Esophagus (tissue), 2 donors: ENCODE results near the gene LINS1. TPM values are rescaled to one million over a fixed set of nuclear protein-coding genes. Genes with fewer than 3 reads are reported as not detected.

Experiments
- H3K27ac ChIP-seq, 2 donors: one replicate each; pipeline ENCODE4 v1.5.1; 2013; ENCODE audit warnings: low read depth in 2 of 2, mild to moderate bottlenecking in 2 of 2, inconsistent platforms in 1 of 2, low read length in 1 of 2, moderate library complexity in 1 of 2
- H3K27me3 ChIP-seq, 2 donors: one replicate each; pipeline ENCODE4 v1.6.1; 2013; ENCODE audit warnings: low read length in 2 of 2, control low read depth in 1 of 2, mild to moderate bottlenecking in 1 of 2; ENCODE audit not compliant: insufficient read depth in 2 of 2, control insufficient read depth in 1 of 2
- H3K36me3 ChIP-seq, 2 donors: one replicate each; pipeline ENCODE4 v1.6.1; 2013; ENCODE audit warnings: low read length in 1 of 2; ENCODE audit not compliant: control insufficient read depth in 2 of 2, insufficient read depth in 2 of 2
- H3K4me1 ChIP-seq, 2 donors: one replicate each; pipeline ENCODE4 v1.6.1; 2013; ENCODE audit warnings: low read length in 1 of 2; ENCODE audit not compliant: control insufficient read depth in 2 of 2, insufficient read depth in 2 of 2
- H3K4me3 ChIP-seq, 2 donors: one replicate each; pipeline ENCODE4 v1.5.1; 2013; ENCODE audit warnings: low read length in 2 of 2, mild to moderate bottlenecking in 2 of 2, low read depth in 1 of 2, moderate library complexity in 1 of 2
- H3K9me3 ChIP-seq, 2 donors: one replicate each; pipeline ENCODE4 v1.6.1; 2013; ENCODE audit warnings: mild to moderate bottlenecking in 2 of 2, low read depth in 1 of 2, low read length in 1 of 2, moderate library complexity in 1 of 2; ENCODE audit not compliant: control insufficient read depth in 2 of 2, insufficient read depth in 1 of 2
- WGBS, 2 donors: extraction: QIAGEN DNeasy Blood & Tissue Kit; methylation state at CpG; one replicate each; pipeline ENCODE4 v1.1.7; 2013; 5-methylcytosine and 5-hydroxymethylcytosine counted together
- polyA plus RNA-seq, 2 donors: library from polyadenylated mRNA; stranded (reverse); fragments of 200-250 nt; gene quantifications; one replicate each; pipeline ENCODE4 v1.2.3, GENCODE V29; 2013
- donor health status: healthy with polysubstance abuse.
- donor health status: Bipolar disorder and iron deficiency.

The LINS1 gene
- 10 to 100 TPM in 1 of 2 donors, 1 to 10 TPM in 1; 5.9 to 10.6 TPM for polyA plus RNA-seq

- WGBS, 2 donors = 1% methylated on average over 50 to 51 of the region's 51 CpGs
- peak within 1 kb of the TSS; percentile 92 for H3K4me3 ChIP-seq
- H3K27me3 ChIP-seq = no peaks in the 10 kb centered on the region
- H3K9me3 ChIP-seq = no peaks in the 10 kb centered on the region
- peaks cover 2 to 6% of the 10 kb centered on the region in 2 donors for H3K4me1 ChIP-seq
- peak within 1 kb of the TSS; percentile 81 to 89 for H3K27ac ChIP-seq
- no peaks in the 10 kb centered on the region for H3K36me3 ChIP-seq
Observed at GRCh38 chr15:100602064-100602822, at the start of gene LINS1, which contains the start of gene ASB7. TSS of gene LINS1 (minus strand) at chr15:100602184. CDS start at chr15:100580842, 21,342 bp downstream. TSS of gene ASB7 (plus strand) at chr15:100602589. CDS start at chr15:100612217, 9,628 bp downstream.

- Histone ChIP-seq H3K4me1 (no peaks in the 10 kb centered on the region), H3K27me3 (no peaks in the 10 kb centered on the region), H3K27ac (no peak overlapping the region), H3K36me3 (peaks cover 0 to 5% of the 10 kb centered on the region in 2 donors), H3K4me3 (no peak overlapping the region), H3K9me3 (no peaks in the 10 kb centered on the region)
- WGBS, 2 donors = 76 to 84% methylated on average over 5 of the region's 5 CpGs
Observed at GRCh38 chr15:100651253-100651652, 49.3 kb upstream of the LINS1 start.

DNA sequence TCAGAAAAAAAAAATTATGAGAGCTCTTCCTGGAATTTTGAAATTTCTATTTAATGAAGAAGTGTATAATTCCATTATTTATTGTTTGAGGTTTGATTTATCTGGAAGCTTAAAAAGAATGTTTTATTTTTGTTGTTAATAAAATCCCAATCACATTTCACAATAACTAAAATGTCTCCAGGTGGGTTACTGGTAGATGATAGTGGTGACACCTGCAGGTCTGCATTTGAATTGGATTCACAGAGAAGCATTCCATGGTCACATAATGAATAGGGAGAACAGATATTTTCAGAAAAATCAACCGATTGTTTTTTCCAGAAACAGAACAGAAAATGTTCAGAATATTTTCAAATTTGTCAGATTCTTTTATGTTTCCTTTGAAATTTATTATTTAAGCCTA lies 48.7 kb upstream of the LINS1 start:
- no peaks in the 10 kb centered on the region for H3K27me3 ChIP-seq
- 64 to 79% methylated on average over 1 of the region's 1 CpG for WGBS, 2 donors
- H3K9me3 ChIP-seq = no peaks in the 10 kb centered on the region
- H3K4me1 ChIP-seq = no peaks in the 10 kb centered on the region
- H3K36me3 ChIP-seq = peaks cover 0 to 5% of the 10 kb centered on the region in 2 donors
- no peak overlapping the region for H3K4me3 ChIP-seq
- H3K27ac ChIP-seq = no peak overlapping the region

DNA sequence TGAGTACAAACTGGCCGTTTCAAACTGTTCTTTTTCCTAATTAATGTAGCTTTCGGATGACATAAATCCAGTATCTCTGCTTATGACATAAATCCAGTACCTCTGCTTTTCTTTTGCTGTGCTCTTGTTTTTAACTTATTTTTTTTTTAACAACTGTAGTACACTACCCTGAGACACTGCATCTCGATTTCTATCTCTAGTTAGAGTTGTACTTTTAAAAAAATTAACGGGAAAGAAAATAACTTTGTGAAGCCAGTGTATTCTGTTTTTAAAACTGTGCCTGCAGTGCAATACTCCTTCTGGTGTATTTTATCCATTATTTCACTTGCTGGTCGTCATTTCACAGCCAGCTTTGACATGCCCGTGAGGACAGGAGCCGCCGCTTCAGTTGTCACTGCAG lies 47.0 kb upstream of the LINS1 start:
- Histone ChIP-seq H3K4me1 (no peaks in the 10 kb centered on the region), H3K36me3 (peaks cover 0 to 5% of the 10 kb centered on the region in 2 donors)

GRCh38 chr15:100645671-100646070 lies 43.7 kb upstream of the LINS1 start:
- H3K27me3 ChIP-seq = no peaks in the 10 kb centered on the region

More for the DNA sequence above, 47.0 kb upstream of the LINS1 start:
- WGBS, 2 donors = 90% methylated on average over 8 of the region's 8 CpGs
- Histone ChIP-seq H3K9me3 (no peaks in the 10 kb centered on the region), H3K27ac (no peak overlapping the region), H3K27me3 (no peaks in the 10 kb centered on the region), H3K4me3 (no peak overlapping the region)

DNA sequence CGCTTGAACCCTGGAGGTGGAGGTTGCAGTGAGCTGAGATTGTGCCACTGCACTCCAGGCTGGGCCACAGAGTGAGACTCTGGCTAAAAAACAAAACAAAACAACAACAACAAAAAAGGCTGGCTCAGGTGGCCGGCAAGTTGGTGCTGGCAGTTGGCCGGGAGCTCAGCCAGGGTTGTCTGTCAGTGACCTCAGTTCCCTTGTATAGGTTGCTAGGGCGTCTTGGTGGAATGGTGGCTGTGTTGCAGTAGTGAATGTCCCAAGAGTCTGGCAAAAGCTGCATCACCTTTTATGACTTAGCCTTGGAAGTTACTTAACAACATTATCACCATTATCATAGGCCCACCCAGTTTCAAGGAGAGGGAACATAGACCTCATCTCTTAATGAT lies 41.0 kb upstream of the LINS1 start:
- H3K36me3 ChIP-seq = no peaks in the 10 kb centered on the region
- 79 to 96% methylated on average over 4 of the region's 4 CpGs for WGBS, 2 donors
- no peaks in the 10 kb centered on the region for H3K4me1 ChIP-seq
- H3K27me3 ChIP-seq = no peaks in the 10 kb centered on the region
- H3K27ac ChIP-seq = no peak overlapping the region
- no peak overlapping the region for H3K4me3 ChIP-seq
- no peaks in the 10 kb centered on the region for H3K9me3 ChIP-seq

More at GRCh38 chr15:100645671-100646070, 43.7 kb upstream of the LINS1 start:
- H3K36me3 ChIP-seq = no peaks in the 10 kb centered on the region
- no peaks in the 10 kb centered on the region for H3K4me1 ChIP-seq
- no peak overlapping the region for H3K4me3 ChIP-seq
- no peaks in the 10 kb centered on the region for H3K9me3 ChIP-seq
- 87 to 95% methylated on average over 5 of the region's 5 CpGs for WGBS, 2 donors
- no peak overlapping the region for H3K27ac ChIP-seq

- Histone ChIP-seq H3K4me1 (no peaks in the 10 kb centered on the region), H3K4me3 (no peak overlapping the region), H3K27ac (no peak overlapping the region), H3K9me3 (no peaks in the 10 kb centered on the region), H3K27me3 (no peaks in the 10 kb centered on the region), H3K36me3 (no peaks in the 10 kb centered on the region)
- 86 to 88% methylated on average over 9 of the region's 9 CpGs for WGBS, 2 donors
Observed at GRCh38 chr15:100642213-100642949, 40.4 kb upstream of the LINS1 start.

DNA sequence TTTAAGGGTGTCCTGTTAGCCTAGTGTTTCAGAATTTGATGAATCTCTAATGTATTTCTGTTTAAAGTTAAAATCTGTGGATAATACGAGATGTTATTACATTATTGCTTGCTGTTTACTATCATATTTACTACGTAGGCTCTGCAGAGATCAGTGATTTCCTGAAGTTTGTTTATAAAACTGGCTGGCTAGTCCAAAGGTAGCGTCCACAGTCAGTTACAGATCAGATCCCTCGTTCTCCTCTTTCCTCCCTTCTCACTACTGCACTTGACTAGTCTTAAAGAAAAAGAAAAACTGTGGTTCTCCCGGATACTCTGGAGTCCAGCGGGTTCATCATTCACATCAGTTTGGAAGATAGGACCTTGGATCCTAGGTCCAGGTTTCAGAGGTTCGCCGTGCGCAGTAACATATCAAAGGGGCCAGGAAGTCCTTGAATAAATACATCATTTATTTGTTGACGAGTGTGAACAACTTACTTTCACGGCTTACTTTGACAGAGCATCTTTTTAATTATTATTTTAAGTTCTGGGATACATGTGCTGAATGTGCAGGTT lies 36.3 kb upstream of the LINS1 start:
- peaks cover 0 to 4% of the 10 kb centered on the region in 2 donors for H3K4me1 ChIP-seq
- no peaks in the 10 kb centered on the region for H3K27me3 ChIP-seq
- no peaks in the 10 kb centered on the region for H3K9me3 ChIP-seq
- H3K36me3 ChIP-seq = no peaks in the 10 kb centered on the region
- H3K4me3 ChIP-seq = no peak overlapping the region
- H3K27ac ChIP-seq = no peak overlapping the region
- 86 to 96% methylated on average over 11 of the region's 11 CpGs for WGBS, 2 donors

- no peaks in the 10 kb centered on the region for H3K27me3 ChIP-seq
- H3K36me3 ChIP-seq = peaks cover 0 to 10% of the 10 kb centered on the region in 2 donors
- 72 to 76% methylated on average over 11 of the region's 11 CpGs for WGBS, 2 donors
- H3K27ac ChIP-seq = no peak overlapping the region
- H3K9me3 ChIP-seq = no peaks in the 10 kb centered on the region
- H3K4me3 ChIP-seq = no peak overlapping the region
- H3K4me1 ChIP-seq = peaks cover 0 to 4% of the 10 kb centered on the region in 2 donors
Observed at GRCh38 chr15:100635406-100636071, 33.6 kb upstream of the LINS1 start.
